ENCODE results near the gene TCERG1L.

DNA sequence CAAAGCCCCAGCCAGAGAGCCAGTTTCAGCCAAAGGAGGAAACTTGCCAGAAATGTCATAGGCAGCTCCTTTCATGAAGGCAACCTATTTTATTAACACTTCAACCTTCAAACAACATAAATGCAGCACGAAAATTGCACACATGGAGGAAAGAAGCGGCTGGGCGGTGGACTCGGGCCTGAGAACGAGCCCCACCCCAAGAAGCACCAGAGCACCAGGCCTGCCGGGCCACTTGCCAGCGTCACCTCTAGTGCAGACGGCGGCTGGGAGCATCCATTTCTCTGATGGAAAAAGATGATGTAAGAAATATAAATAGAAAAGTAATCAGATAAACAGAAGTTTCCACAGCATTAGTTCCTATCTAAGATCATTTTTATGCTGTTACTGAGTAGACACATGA is 100.0 kb downstream of the TCERG1L start:
- no peak for TF ChIP-seq REST (IDR thresholded peaks at IDR 0.05; ENCODE audit: low read depth)
- TF ChIP-seq MAX (IDR thresholded peaks at IDR 0.05): no peak
- TF ChIP-seq EP300 (IDR thresholded peaks at IDR 0.05; ENCODE audit: borderline replicate concordance): no peak
- no peak for TF ChIP-seq TEAD4 (IDR thresholded peaks at IDR 0.05)
- TF ChIP-seq FOXM1 (IDR thresholded peaks at IDR 0.05; ENCODE audit: borderline replicate concordance, low read depth): no peak
